ENCODE measurements around the gene CD9.

The CD9 gene

DNA sequence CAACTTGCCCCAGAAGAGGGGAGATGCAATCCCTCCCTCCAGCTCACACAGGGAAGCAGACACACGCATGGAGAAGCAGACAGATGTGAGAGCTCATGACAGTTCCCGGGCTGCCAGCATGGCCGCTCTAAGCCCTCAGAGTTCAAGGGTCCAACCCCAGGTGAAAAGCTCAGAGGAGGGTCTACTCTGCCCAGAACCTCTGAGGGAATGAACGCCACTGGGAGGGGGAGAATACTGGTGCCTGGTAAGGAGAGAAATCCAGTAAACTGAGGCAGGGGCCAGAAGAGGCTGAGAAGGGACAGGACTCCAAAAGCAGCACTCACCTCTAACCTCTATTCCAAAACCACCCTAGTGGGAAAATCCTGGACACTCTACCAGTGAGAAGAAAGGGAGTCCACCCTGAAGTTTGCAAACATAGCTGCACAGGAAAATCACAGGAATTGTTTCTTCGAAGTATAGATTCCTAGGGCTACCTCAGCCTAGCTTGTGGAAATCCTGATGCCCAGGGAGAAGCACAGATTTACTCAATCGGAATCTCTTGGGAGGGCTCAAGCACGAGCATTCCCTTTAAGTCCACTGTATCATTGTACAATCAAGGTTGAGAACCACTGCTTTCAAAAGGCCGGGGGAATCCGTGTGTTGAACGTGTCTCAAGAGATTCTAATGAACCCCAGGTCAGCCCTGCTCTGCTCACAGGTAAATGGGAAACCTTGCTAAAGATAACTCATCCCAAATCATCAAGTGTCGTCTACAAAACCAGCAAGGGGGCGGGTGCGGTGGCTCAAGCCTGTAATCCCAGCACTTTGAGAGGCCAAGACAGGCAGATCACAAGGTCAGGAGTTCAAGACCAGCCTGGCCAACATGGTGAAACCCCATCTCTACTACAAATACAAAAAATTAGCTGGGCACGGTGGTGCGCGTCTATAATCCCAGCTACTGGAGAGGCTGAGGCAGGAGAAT lies 76.0 kb downstream of the CD9 start:
- DNase-seq (ENCODE audit: low read depth), result no peak

DNA sequence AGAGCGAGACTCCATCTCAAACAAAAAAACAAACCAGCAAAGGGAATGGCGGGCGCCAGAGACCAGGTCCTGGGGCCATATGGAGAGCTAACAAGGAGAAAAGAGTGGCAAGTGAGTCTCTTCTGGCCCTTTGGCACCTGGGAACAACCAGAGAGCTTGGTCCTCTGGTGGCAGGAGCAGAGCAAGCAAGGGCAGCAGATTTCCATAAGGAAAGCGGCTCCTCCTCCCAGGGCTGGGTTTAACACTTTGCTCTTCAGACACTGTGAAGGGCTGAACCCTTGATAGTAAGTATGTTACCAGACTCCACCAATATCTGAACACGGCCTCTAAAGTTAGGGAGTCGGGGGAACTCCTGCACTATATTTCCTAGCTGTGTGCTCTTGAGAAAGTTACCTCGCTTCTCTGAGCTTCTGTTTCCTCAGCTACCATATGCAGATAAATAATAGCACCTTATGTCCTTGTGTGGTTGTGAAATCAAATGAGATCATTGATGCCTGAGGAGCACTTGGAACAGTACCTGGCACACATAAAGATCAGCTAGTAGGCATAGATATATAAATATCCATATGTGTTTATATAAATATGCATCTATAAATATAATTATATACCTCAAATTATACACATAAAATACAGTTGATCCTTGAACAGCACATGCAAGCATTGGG lies 76.9 kb downstream of the CD9 start:
- DNase-seq (ENCODE audit: low read depth), result no peak

DNA sequence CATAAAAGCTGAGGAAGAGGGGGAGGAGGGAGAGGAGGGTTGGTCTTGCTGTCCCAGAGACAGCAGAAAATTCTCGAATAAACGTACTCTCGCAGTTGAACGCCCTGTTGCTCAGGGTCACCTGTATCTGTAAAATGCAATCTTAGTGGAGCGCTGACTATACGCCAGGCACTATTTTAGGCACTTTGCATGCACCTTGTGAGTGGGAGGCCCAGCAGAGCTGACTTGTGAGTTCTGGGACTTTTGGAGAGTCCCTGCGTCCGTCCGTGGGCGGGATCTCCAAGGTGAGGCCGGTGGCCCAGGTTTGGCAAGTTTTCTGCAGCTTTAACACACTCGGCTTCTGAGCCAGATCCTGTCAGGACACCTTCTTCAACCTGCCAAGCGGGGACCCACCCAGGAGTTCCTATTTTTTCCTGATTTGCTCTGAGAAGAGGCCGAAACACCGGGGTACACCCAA lies 77.8 kb downstream of the CD9 start:
- no peak for DNase-seq (ENCODE audit: low read depth)

DNA sequence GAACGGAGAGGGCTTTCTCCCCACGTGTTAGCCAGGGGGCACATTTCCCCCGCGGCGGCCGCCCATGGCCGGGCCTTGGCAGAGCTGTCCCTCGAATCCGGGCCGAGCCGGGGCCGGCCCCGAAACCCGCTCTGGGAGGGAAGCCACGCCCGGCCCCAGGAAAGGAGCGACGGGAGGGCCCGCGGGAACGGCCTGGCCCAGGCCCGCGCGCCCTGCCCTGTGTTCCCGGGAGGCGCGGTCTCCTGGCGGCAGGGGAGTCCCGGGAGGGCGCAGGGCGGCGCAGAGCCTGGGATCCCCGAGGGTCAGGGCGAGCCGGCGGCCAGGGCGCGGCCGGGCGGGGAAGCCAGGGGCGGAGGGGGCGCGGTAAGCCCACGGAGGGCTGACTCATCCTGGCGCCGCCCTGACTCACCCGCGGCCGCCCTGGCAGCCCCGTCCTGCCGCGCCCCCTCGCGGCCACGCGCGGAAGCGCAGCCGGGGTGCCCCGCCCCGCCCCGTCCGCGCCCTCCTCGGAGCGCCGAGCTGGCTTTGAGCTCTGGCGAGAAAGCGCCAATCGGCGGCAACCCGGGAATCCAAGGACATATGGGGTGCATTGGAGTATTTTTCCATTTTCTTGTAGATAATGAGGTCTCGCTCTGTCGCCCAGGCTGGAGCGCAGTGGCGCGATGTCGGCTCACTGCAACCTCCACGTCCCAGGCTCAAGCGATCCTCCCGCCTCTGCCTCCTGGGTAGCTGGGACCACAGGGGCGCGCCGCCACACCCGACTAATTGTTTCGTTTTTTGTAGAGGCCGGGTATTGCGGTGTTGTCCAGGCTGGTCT lies 78.4 kb downstream of the CD9 start:
- DNase-seq (ENCODE audit: low read depth), result peak; percentile 61

DNA sequence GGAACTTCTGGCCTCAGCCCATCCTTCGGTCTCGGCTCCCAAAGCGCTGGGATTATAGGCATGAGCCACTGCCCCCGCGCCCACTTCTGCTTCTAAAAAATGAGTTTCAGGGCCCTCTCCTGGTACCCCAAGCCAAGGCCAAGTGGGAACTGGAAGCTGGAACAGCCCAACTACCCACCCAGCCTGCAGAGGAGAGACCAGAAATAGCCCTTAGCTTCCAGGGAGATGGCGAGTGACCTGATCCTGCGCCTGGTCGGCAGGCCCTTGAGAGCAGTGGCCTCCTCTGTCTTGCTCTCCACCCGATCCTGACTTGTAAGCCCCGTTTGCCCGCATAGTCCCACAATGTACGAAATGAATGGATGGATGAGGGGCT lies 79.0 kb downstream of the CD9 start:
- no peak for DNase-seq (ENCODE audit: low read depth)

DNA sequence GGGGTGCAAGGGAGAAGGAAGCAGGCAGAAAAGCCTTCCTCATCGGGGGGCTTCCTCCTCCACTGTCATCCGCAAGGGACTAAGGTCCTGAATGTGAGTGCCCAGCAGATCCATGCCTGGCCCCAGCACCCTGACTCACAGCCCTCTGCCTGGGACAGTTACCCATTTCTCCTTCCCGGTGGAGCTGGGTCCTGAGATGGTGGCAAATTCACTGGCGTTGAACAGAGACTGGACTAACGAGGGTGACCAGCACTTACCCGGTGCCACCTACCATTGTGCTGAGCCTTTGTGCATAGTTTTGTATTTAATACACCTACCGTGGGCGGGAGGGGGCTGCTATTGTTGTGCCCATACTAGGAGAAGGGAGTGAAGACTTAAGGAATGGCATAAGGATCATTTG lies 79.4 kb downstream of the CD9 start:
- no peak for DNase-seq (ENCODE audit: low read depth)

DNA sequence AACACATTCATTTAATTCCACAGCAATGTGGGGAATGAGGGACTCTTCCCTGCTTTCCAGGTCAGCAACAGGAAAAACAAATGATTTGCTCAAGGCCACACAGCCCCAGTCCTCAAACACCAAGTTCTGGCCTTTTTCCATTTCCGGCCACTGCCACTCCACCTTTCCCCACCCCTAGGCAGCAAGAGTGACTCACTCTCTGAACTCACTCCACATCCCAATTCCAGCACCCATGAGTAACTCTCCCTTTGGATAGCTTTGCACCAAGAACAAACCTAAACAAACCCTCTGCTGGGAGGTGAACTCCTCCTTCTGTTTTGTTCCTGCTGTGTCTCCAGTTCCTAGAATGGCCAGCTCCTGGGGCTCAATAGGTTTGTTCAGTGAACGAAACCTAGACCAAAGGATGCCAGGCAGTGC lies 79.9 kb downstream of the CD9 start:
- no peak for DNase-seq (ENCODE audit: low read depth)

DNA sequence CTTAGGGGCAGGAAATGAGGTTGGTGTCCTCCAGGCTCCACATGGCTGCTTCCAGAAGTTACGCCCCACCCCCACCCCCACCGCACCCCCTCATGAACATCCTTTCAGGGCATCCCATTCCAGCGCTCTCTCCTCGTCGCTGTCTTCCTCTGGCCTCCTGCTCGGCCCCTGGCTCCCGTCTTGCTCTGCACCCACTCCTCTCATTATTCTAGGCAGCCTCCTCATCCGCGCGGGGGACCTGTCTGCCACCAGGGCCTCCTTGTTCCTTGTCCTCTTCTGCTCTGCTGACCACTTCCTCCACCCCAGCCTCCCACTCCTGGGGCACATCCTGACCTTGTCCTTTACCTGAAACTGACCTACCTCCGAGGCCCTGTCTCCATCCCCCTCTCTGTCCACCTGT lies 80.5 kb downstream of the CD9 start:
- DNase-seq (ENCODE audit: low read depth), result no peak

DNA sequence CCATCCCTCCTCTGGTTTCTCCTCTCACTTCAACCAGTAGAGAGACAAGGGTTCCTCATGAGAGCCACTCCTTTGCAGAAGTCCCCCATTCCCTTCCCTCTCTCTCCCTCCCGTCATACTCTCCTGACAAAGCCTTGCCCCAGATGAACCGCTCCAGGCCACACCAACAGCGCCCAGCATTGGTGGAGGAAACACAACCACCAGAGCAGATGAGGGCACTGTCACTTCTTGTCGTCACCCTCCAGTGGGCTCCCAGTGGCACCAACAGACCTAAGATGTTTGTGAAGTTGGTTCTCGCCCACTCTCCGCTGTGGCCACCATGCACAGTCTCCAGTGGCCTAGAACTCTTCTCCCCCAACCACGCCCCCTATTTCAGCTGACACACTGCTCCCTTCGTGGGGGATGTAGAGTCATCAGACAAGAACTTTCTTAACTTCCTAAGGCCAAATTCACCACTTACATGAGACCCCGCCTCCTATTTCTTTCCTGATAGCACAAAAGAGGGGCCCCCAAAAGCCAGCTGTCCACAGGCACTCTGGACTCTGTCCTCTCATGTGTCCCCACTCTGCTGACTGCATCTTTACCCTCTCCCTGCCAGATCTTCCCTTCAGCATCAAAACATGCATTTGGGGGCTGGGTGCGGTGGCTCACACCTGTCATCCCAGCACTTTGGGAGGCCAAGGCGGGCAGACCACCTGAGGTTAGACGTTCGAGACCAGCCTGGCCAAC lies 81.0 kb downstream of the CD9 start:
- no peak for DNase-seq (ENCODE audit: low read depth)

DNA sequence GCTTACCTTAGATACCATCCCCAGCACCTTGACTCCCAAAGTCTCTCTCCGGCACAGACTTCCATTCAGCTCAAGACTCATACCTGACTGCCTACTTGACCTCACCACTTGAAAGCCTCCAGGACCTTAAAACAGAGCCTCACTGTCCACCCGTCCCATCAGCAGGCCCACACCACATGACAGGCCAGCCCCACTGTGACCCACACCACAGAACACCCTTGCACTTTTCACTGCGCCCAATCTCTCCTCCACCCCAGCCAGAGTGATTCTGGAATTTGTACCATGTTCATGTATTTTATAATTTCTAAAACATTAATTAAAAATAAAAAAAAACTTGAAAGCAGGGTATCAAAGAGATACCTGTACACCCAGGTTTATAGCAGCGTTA lies 82.2 kb downstream of the CD9 start:
- no peak for DNase-seq (ENCODE audit: low read depth)

DNA sequence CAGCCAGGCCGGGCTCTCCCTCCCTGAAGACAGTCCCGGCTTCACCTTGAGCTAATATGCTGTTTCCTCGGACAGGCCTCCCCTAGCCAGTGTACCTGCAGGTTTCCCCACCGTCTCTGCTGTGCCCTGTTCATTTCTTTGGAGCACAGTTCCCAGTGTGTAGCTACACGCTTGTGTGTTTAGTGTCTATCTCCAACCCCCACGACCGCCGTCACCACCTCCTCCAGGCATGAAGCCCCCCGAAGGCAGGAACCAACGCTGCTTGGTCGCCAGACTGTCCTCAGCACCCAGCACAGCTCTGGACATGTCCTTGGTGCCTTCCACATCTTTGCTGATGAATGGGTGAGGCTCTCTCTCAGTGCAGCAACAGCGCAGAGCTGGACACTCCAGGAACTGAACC lies 84.1 kb downstream of the CD9 start:
- no peak for DNase-seq (ENCODE audit: low read depth)

DNA sequence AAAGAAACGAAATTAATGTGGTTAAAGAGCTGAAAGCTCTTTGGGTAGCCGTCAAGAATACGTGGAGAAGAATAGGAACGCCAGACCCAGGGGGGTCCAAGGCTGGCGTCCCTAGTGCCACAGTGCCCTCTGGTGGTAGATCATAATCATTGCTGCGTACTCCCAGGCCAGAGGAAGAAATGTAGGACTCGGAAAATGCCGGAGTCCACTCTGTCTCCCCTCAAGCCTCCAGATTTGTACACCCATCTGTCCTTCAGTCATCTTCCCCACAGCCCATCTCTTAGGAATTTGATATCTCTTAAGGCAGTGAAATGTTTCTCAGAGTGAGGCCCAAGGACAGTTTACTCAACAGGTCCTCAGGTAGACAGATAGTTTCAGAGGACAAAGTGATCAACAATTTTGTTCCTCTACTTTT lies 84.9 kb downstream of the CD9 start:
- peak; percentile 34 for DNase-seq (ENCODE audit: low read depth)

DNA sequence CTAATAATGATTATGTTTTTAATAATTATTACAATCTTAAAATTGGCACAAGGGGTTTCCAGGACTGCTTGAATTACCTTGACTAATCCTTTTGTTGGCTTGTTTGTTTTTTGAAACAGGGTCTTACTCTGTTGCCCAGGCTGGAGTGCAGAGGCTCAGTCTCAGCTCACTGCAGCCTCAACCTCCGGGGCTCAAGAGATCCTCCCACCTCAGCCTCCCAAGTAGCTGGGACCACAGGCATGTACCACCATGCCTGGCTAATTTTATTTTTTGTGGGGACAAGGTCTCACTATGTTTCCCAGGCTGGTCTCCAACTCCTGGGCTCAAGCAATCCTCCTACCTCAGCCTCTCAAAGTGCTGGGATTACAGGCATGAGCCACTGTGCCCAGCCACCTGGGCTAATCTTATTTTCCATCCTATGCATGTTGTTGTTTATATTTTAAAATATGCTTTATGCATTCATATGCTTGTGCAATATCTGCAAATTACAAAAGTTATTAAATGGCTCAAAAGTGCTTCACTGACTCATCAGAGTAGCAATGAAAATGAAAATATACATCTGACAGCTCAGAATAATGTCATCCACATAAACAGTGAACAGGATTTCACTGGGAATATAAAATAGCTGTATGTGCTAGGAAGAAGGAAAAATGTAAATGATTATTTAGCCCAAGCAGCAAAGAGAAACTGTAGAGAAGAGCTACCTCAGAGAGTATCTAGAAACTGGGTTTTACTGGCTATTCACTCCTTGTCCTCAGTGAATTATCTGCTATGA lies 85.5 kb downstream of the CD9 start:
- no peak for DNase-seq (ENCODE audit: low read depth)

All from CMK (cell line).